Stimulated activated CD8-positive, alpha-beta memory T cell treated with anti-CD3 and anti-CD28 coated beads, Interleukin-12 subunit alpha, Interleukin-12 subunit beta, amount 100 ng/mL, for 1 hour (primary cell): ENCODE data around the gene CD83.
"Not testable (repeated sequence)": the region's sequence is repeated elsewhere in the genome, so short reads cannot be mapped to it uniquely, and the experiment has no call there.

ENCODE experiments used
- DNase-seq: peaks from one replicate; pipeline ENCODE4 v3.0.0-alpha.2; 2020; ENCODE audit warnings: low read depth

CD83 gene

DNA sequence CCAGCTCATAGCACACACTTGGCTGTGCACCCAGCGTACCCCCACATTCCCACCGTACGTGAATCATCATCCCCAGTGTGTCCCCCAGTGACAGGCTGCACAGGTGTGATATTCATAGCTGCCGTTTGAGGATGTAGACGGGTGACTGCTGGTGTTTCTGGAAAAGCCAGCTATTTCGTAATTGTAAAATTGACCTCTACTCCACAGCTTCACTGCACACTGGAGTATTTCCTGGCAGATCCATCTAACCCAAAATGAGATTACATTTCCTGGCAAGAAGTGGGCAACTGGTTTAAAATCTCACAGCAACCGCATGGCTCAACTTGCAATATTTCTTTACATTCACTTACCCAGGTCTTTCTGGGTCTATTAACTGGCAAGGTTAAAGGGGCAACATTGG is 30.3 kb downstream of the CD83 start:
- no peak for DNase-seq

DNA sequence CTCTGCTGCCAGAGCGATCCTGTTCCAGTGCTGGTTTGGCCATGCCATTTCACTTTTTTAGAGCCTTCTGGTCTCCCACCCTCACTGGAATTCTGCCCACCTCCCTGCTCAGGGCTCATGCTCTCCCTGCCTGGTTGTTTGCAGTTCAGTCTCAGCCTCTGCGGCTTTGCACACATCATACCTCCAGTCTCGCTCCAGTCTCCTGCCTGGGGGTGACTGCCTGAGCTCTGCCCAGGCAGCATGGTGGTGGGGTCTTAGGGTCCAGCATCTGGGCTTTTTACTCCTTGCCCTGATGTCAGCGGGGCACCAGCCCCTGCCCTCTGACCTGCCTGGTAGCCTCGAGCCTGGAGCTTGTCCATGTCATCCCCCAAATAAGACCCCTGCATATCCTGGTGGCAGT is 30.9 kb downstream of the CD83 start:
- DNase-seq, result no peak

DNA sequence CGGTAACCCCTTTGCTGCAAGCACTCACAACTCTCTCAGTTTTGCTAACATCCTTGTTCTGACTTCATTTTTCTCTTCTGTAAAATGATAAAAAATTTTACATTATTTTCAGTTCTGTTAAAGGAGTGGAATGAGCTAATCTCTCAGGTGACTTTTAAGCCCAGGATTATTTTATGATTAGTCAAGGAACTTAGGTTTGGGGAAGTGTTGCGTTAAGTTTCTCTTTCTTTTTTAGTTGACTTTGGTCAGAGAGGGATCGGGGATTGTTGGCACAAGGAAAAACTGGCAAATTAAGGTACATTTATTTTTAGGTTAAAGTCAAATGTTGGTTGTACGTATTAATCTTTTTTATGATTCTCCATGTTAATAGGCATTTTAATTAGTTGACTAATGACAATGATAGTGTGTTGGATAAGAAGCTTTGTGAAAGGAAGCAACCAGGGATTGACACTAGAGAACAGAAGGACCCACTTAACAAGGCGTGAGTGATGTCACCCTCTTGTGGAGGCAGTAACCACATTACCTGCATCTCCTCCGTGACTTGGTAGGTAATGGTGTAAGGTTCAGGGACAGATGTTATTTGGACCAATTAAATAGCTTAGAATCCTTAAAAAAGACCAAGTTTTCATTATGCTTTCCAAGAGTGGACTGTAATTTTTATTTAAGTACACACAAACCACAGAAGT is 31.6 kb downstream of the CD83 start:
- no peak for DNase-seq

DNA sequence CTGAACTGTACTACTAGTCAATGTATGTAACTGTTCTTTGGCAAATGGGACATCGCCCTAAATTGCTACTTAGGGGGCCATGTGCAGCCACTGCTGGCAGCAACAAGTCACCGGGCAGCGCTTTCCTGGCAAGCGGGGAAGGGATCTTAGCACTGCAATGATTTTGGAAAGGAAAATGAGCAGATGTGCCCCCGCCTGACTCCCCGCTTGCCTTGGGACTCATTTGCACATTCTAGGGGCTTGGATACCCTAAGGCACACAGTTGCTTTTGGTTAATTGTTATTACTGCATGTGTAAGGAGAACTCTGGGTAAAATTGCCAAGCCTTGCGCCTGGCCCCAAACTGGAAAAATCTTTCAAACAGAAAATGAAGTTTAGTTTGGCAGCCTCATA is 32.2 kb downstream of the CD83 start:
- no peak for DNase-seq

DNA sequence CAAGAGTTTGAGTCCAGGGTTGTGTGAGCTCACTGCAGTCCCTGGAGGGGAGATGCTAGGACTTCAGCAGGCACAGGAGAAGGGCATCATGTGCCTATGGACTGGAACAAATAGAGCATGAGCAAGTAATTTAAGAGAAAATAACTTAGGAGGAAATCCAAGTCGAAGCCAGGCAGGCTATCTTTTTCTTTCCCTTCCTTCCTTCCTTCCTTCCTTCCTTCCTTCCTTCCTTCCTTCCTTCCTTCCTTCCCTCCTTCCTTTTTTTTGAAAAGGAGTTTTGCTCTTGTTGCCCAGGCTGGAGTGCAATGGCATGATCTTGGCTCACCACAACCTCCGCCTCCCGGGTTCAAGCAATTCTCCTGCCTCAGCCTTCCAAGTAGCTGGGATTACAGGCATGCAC is 33.7 kb downstream of the CD83 start:
- not testable (repeated sequence) for DNase-seq

DNA sequence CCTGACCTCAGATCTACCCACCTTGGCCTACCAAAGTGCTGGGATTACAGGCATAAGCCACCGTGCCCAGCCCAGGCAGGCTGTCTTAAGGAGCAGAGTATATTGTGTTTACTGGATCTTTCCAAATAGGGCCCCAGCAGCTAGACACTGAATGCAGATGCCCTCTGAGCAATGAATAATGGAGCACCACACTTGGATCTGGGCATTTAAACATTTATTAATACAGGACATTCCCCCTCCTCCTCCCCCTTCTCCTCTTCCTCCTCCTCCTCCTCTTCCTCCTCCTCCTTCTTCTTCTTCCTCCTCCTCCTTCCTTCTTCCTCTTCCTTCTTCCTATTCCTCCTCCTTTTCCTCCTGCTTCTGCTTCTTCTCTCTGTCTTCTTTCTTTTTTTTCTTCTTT is 34.2 kb downstream of the CD83 start:
- DNase-seq, result no peak

DNA sequence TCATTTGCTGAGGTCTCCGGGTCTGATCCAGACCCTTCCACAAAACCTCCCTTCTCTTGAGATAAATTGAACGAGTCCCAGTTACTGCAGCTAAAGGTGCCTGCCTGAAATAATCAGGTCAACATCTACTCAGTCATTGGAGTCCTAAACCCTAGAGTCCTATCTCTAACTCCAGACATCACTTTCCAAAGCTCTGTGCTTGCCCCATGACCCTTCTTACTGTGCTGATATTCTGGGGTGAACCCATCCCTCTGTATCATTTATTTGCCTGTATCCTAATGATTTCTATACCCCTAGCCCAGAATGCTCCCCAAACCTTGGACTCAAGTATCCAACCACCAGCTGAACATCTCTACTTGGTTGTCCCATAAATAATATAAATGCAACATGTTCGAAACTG is 35.7 kb downstream of the CD83 start:
- no peak for DNase-seq

DNA sequence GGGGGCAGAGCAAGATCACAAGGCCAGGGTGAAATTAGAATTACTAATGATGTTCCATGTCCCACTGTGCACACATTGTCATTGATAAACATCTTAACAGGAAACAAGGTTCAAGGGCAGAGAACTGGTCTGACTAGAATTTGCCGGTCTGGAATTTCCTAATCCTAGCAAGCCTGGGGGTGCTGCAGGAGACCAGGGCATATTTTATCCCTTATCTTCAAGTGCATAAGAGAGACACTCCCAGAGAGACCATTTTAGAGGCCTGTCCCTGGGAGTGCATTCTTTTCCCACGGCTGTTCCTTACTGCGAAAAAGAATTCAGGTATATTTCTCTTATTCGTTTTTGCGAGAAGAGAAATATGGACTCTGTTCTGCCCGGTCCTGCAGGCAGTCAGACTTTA is 41.5 kb downstream of the CD83 start:
- DNase-seq, result no peak

DNA sequence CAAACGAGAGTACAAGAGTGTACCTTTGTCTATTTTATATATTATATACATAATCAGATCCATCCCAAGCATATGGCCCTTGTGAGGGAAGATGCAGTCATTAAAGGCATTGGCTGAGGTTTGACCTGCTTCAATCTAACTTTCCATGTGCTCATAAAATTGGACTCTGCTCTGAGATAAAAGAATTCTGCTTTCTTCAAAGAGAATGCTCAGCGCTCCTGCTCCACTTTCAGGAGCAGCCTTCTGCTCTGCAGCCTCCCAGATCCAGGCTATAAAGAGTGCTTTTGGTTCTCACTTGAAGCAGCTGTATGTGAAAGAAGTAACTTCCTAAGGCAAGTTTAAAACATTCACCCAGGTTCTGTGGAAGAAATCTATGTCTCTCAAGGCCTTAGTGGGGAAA is 45.3 kb downstream of the CD83 start:
- DNase-seq, result no peak

DNA sequence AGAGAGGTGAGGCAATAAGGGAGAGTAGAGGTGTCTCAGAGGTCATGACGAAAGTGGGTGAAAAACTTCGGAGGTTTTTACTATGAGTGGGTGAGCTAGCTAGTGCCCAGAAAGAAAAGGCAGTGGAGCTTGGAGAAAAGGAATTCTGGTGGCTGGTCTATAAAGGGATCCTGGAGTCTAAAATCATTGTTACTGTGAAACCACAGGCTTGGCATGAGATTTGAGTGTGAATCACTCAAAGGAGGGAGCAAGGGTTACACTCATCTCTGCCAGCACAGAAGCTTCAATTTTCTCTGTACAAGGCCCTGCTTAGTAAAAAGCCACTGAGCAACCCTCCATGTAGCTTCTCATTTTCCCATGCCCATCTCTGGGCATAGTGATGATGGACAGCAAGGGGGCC is 47.5 kb downstream of the CD83 start:
- DNase-seq, result no peak

DNA sequence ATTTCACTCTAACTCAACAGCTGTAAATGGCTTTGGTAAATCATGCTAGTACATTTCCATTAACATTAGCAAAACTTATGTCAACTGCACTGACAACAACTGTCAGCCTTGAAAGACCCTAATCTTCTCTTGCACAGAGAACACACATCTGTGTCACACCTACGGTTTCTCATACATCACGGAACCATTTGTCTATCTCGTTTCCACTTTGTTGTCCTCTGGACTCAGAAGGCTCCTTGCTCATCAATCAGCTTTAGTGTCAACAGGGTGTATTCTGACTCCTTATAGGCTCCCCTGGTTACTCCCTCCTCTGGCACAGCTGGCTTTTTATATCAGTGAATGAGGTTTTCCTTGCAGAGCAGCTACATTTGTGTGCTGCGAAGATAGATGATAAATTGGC is 49.3 kb downstream of the CD83 start:
- DNase-seq, result no peak

DNA sequence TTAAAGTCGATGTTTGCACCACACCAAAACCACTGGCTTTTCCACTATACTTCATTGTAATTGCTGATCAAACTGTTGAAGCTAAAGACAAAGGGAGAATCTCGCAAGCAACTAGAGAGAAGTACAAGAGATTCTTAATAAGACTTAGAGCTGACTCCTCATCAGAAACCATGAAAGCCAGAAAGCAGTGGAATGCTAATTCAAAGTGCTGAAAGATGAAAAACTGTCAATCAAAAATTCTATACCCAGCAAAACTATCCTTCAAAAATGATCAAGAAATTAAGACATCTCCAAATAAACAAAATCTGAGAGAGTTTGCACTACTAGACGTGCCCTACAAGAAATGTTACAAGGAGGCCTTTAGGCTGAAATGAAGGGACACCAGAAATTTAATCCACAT is 52.6 kb downstream of the CD83 start:
- no peak for DNase-seq

DNA sequence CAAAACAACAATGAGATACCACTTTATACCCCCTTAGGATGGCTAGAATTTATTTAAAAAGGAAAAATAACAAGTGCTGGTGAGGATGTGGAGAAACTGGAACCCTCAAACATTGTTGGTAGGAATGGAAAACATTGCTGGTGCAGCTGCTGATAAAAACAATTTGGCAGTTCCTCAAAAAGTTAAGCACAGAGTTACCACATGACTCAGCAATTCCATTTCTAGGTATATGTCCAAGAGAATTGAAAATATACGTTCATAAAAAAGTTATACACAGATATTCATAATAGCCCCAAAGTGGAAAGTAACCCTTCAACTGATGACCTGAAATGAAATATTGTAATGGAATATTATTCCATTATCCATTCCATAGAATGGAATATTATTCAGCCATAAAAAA is 55.0 kb downstream of the CD83 start:
- DNase-seq, result no peak

DNA sequence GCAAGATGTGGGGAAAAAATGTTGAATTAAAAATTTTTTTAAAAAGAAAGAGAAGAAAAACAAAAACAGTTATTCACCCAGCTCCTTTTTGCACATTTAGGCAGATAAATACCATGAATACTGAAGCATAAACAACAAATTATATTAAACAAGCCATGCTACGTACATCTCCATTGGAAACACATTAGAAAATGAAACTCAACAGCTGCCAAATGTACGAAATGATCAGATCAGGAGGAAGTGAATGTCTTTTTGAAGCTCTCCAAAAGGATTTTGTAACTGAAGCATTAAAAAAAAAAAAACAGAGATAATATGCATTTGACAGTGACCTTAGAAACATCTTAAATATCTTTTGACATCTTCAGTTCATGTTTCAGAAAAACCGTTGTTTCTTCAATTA is 56.7 kb downstream of the CD83 start:
- no peak for DNase-seq

DNA sequence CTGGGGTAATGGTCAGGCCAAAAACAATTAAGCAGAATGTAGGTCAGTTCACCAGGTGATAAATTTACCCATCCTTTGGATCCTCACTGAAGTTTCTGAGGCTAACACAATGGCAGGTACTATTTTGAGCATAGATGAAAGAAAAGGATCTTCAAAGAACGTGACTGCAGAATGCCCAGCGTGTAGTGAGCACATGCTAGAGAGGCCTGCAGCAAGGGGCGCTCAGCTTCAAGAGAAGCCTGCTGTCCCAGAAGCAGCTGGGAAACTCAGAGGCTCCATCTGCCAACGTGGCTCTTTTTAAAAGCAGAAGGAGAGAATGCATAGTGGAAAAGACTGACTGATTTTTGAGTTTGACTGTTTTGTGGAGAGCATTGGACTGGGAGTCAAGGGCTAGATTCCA is 57.4 kb downstream of the CD83 start:
- no peak for DNase-seq

DNA sequence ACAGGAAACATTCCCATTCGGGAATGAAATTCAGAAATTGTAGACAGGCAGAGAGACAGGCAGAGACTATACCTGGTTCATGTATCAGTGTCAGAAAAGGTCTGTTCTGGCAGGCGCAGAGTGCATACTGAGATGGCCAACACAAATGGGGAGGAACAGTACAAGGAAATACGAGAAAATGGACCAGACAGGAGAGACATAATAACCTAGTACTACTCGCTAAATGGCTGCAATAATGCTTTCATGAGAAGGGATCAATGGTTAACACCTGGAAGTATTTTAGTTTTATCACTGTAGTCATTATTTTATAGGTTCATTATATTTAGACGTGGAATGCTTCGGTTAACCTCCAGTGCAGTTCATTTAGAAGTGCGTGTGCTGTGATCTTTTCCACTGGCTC is 58.9 kb downstream of the CD83 start:
- DNase-seq, result no peak

DNA sequence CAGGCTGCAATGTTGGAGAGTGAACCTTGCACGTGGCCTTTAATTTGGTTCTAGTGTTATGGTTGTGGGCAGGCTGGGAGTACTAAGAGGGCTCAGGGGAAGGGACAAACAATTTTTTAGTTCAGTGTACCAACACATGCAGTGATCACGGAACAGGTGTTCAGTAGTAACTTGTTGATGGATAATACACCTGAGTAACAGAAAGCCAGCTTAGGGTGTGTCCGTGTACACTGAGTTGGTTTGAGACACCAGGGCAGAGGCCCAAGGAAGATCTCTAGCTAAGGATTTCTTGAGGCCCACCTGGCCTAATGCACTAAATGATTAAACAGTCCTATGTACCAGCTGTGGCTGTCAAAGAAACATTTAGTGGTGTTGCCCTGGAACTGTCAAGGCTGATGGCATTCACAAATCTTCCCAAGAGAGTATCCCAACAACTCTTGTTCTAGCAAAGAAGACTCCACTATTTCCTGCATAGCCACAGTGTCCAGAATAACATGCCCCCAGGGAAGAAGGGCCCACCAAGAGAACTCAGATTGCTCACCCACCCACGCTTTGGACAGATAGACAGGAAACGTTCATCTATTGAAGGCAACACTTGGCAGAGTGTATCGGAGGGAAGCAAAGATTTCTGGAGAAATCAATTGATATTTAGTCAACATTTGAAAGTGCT is 60.0 kb downstream of the CD83 start:
- DNase-seq, result no peak

DNA sequence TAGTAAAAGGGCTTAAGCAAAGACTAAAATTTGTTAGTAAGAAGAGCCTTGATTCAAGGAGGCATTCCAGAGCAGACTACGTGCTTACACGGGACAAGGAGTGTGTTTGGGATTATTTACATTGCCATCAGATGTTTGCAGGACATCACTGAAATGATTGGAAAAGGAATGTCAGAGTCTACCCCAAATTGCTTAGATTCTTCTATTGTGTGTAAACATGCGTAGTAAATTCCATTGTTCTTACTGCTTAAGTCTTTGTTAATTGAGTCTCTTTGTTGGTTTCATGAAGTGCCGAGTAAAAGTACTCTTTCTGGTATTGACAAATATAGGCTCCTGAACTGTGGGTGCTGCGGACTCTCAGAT is 60.5 kb downstream of the CD83 start:
- no peak for DNase-seq

DNA sequence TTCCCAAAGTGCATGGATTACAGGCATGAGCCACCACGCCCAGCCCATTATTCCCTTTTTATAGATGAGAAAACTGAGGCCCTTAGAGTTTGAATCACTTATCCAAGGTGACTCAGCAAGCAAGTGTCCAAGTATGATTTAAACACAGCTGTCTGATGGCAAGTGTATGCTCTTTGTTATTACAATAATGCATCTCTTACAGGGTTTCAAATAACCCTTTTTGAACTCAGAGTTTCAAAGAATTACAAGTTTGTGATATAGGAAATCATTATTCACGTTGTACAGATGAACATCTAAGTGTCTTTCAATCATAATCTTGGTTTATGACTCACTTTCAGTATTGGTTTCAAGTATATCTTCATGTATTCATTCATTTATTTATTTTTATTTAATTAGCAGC is 63.0 kb downstream of the CD83 start:
- DNase-seq, result no peak

DNA sequence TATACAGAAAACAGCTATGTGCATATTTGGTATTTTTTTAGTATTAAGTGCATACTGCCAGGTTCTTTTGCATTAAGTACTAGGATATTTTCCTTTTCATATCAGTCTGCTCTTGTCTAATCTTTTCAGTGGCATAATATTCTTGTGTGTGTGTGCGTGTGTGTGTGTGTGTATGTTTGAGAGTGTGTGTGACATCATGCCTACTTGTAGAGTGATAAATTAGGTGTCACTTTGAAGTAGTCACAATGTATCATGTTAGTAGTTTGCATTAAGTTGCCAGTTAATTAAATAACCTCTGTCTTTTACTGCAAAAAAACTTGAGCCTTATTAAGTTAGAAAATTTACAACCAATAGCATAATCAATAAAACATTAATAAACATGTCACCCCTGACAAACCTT is 65.3 kb downstream of the CD83 start:
- no peak for DNase-seq
